Muscle layer of colon (tissue), 2 donors: Measurements from ENCODE around the gene JAKMIP1.

Experiments used
- H3K27ac ChIP-seq: one replicate; pipeline ENCODE4 v1.7.0; 2013; ENCODE audit warnings: low read depth, mild to moderate bottlenecking, low read length, moderate library complexity
- H3K27me3 ChIP-seq, 2 donors: one replicate each; pipeline ENCODE4 v1.7.0; 2013; ENCODE audit warnings: low read length in 2 of 2, mild to moderate bottlenecking in 2 of 2; ENCODE audit not compliant: insufficient read depth in 2 of 2, control insufficient read depth in 1 of 2
- H3K36me3 ChIP-seq: one replicate; pipeline ENCODE4 v1.7.0; 2013; ENCODE audit warnings: mild to moderate bottlenecking, low read length; ENCODE audit not compliant: insufficient read depth
- H3K4me1 ChIP-seq: one replicate; pipeline ENCODE4 v1.7.0; 2013; ENCODE audit warnings: mild to moderate bottlenecking, low read length; ENCODE audit not compliant: insufficient read depth
- H3K4me3 ChIP-seq, 2 donors: one replicate each; pipeline ENCODE4 v1.7.0; 2013; ENCODE audit warnings: low read length in 2 of 2, low read depth in 1 of 2, mild to moderate bottlenecking in 1 of 2, moderate library complexity in 1 of 2
- H3K9ac ChIP-seq: one replicate; pipeline ENCODE4 v1.7.0; 2013; ENCODE audit warnings: low read length
- H3K9me3 ChIP-seq: one replicate; pipeline ENCODE4 v1.7.0; 2013; ENCODE audit warnings: mild to moderate bottlenecking, low read length
- donor health status: abdominal sarcoma.
- donor health status: Adenocarcinoma of cecum.

The JAKMIP1 gene

GRCh38 chr4:6062133-6062532 is 138.2 kb downstream of the JAKMIP1 start:
- no peak overlapping the region for H3K4me3 ChIP-seq

GRCh38 chr4:6059375-6059805 is 141.0 kb downstream of the JAKMIP1 start:
- no peaks in the 10 kb centered on the region for H3K4me1 ChIP-seq
- no peak overlapping the region for H3K9ac ChIP-seq
- H3K9me3 ChIP-seq, result peaks cover 19% of the 10 kb centered on the region
- no peak overlapping the region for H3K4me3 ChIP-seq
- no peak overlapping the region for H3K27ac ChIP-seq
- H3K36me3 ChIP-seq, result no peaks in the 10 kb centered on the region
- no peaks in the 10 kb centered on the region for H3K27me3 ChIP-seq

More at GRCh38 chr4:6062133-6062532, 138.2 kb downstream of the JAKMIP1 start:
- Histone ChIP-seq H3K36me3 (no peaks in the 10 kb centered on the region), H3K9me3 (peaks cover 19% of the 10 kb centered on the region), H3K9ac (no peak overlapping the region), H3K27ac (no peak overlapping the region), H3K4me1 (no peaks in the 10 kb centered on the region), H3K27me3 (no peaks in the 10 kb centered on the region)

GRCh38 chr4:6058531-6059374 is 141.6 kb downstream of the JAKMIP1 start:
- H3K27ac ChIP-seq, result no peak overlapping the region
- H3K27me3 ChIP-seq, result no peaks in the 10 kb centered on the region
- no peaks in the 10 kb centered on the region for H3K4me1 ChIP-seq
- peaks cover 19% of the 10 kb centered on the region for H3K9me3 ChIP-seq
- no peak overlapping the region for H3K4me3 ChIP-seq
- H3K9ac ChIP-seq, result no peak overlapping the region
- H3K36me3 ChIP-seq, result no peaks in the 10 kb centered on the region

GRCh38 chr4:6056976-6057766 is 143.2 kb downstream of the JAKMIP1 start:
- Histone ChIP-seq H3K27ac (no peak overlapping the region), H3K9ac (no peak overlapping the region), H3K4me1 (no peaks in the 10 kb centered on the region), H3K27me3 (no peaks in the 10 kb centered on the region), H3K36me3 (no peaks in the 10 kb centered on the region), H3K9me3 (peaks cover 19% of the 10 kb centered on the region), H3K4me3 (no peak overlapping the region)

- Histone ChIP-seq H3K4me3 (no peak overlapping the region), H3K27me3 (no peaks in the 10 kb centered on the region), H3K27ac (no peak overlapping the region), H3K4me1 (no peaks in the 10 kb centered on the region), H3K9ac (no peak overlapping the region), H3K36me3 (no peaks in the 10 kb centered on the region), H3K9me3 (peaks cover 19% of the 10 kb centered on the region)
Observed at GRCh38 chr4:6055436-6055835, 144.9 kb downstream of the JAKMIP1 start.

GRCh38 chr4:6055030-6055429 is 145.3 kb downstream of the JAKMIP1 start:
- Histone ChIP-seq H3K9me3 (peaks cover 15% of the 10 kb centered on the region), H3K4me3 (no peak overlapping the region), H3K27ac (no peak overlapping the region), H3K27me3 (no peaks in the 10 kb centered on the region), H3K9ac (no peak overlapping the region), H3K36me3 (no peaks in the 10 kb centered on the region), H3K4me1 (no peaks in the 10 kb centered on the region)

- Histone ChIP-seq H3K4me3 (no peak overlapping the region), H3K36me3 (no peaks in the 10 kb centered on the region), H3K9ac (no peak overlapping the region), H3K9me3 (peaks cover 13% of the 10 kb centered on the region), H3K27ac (no peak overlapping the region), H3K4me1 (no peaks in the 10 kb centered on the region), H3K27me3 (no peaks in the 10 kb centered on the region)
Observed at GRCh38 chr4:6054162-6054922, 146.0 kb downstream of the JAKMIP1 start.

- Histone ChIP-seq H3K27ac (no peak overlapping the region), H3K9ac (no peak overlapping the region)
Observed at GRCh38 chr4:6052679-6053078, 147.7 kb downstream of the JAKMIP1 start.

GRCh38 chr4:6050551-6050950 is 149.8 kb downstream of the JAKMIP1 start:
- no peaks in the 10 kb centered on the region for H3K36me3 ChIP-seq
- H3K27ac ChIP-seq, result no peak overlapping the region
- no peaks in the 10 kb centered on the region for H3K4me1 ChIP-seq
- no peaks in the 10 kb centered on the region for H3K27me3 ChIP-seq
- no peaks in the 10 kb centered on the region for H3K9me3 ChIP-seq
- H3K4me3 ChIP-seq, result no peak overlapping the region
- H3K9ac ChIP-seq, result no peak overlapping the region

More at GRCh38 chr4:6052679-6053078, 147.7 kb downstream of the JAKMIP1 start:
- Histone ChIP-seq H3K4me1 (no peaks in the 10 kb centered on the region), H3K27me3 (no peaks in the 10 kb centered on the region), H3K9me3 (peaks cover 5% of the 10 kb centered on the region), H3K36me3 (no peaks in the 10 kb centered on the region), H3K4me3 (no peak overlapping the region)

- H3K27me3 ChIP-seq, result no peaks in the 10 kb centered on the region
- H3K4me3 ChIP-seq, result no peak overlapping the region
- H3K4me1 ChIP-seq, result no peaks in the 10 kb centered on the region
- no peaks in the 10 kb centered on the region for H3K9me3 ChIP-seq
- no peak overlapping the region for H3K9ac ChIP-seq
- H3K27ac ChIP-seq, result no peak overlapping the region
- no peaks in the 10 kb centered on the region for H3K36me3 ChIP-seq
Observed at GRCh38 chr4:6049985-6050384, 150.4 kb downstream of the JAKMIP1 start.

- Histone ChIP-seq H3K9me3 (no peaks in the 10 kb centered on the region), H3K4me3 (no peak overlapping the region), H3K9ac (no peak overlapping the region), H3K36me3 (no peaks in the 10 kb centered on the region), H3K27ac (no peak overlapping the region), H3K4me1 (no peaks in the 10 kb centered on the region), H3K27me3 (no peaks in the 10 kb centered on the region)
Observed at GRCh38 chr4:6049278-6049677, 151.1 kb downstream of the JAKMIP1 start.
